Activated CD4-positive, alpha-beta T cell treated with anti-CD3 and anti-CD28 coated beads, Interleukin-2, amount 10 ng/mL, durations not matched to agents 24 days and 14 days (primary cell): ENCODE results near the gene DLX2. TPM values are rescaled to one million over a fixed set of nuclear protein-coding genes. Genes with fewer than 3 reads are reported as not detected.
"Not testable (repeated sequence)": the region's sequence is repeated elsewhere in the genome, so short reads cannot be mapped to it uniquely, and the experiment has no call there.

ENCODE experiments used
- DNase-seq: peaks from one replicate; pipeline ENCODE4 v3.0.0; 2022
- H3K27ac Mint-ChIP-seq: one replicate; pipeline ENCODE4 v1.8.0; 2022; ENCODE audit warnings: mild to moderate bottlenecking, mixed read lengths
- H3K27me3 Mint-ChIP-seq: one replicate; pipeline ENCODE4 v1.8.0; 2022; ENCODE audit warnings: mixed read lengths
- H3K36me3 Mint-ChIP-seq: one replicate; pipeline ENCODE4 v1.8.0; 2022; ENCODE audit warnings: low read depth, mild to moderate bottlenecking, mixed read lengths
- H3K4me1 Mint-ChIP-seq: one replicate; pipeline ENCODE4 v1.8.0; 2021; ENCODE audit warnings: mixed read lengths
- H3K4me3 Mint-ChIP-seq: one replicate; pipeline ENCODE4 v1.8.0; 2022; ENCODE audit warnings: mild to moderate bottlenecking, moderate library complexity, mixed read lengths
- H3K9me3 Mint-ChIP-seq: one replicate; pipeline ENCODE4 v1.8.0; 2021; ENCODE audit warnings: mixed read lengths
- intact Hi-C: fragments of 100-400 bp; cut with micrococcal nuclease; formaldehyde crosslinking; loops from one replicate; pipeline ENCODE4 v1.15.1; 2023
- total RNA-seq: library from RNA; stranded (reverse); gene quantifications from 2 replicates; pipeline ENCODE4 v1.2.3, GENCODE V29; 2022

DLX2 gene
- total RNA-seq, 1 donor from 2014 or later, result 0.26 TPM

- Mint-ChIP-seq H3K9me3 (peaks cover 4% of the 10 kb centered on the region), H3K4me3 (peak overlapping the region; percentile 23)
- intact Hi-C loops, result loop anchor here (5.0 to 10.0 kb wide), 3 partner anchors 32 to 373 kb away; no protein-coding TSS in a partner anchor
These were observed 22.7 kb downstream of the DLX2 start for GRCh38 chr2:172079838-172080640.

GRCh38 chr2:172079416-172079815 lies 23.3 kb downstream of the DLX2 start:
- intact Hi-C loops, result loop anchor here (5.0 to 10.0 kb wide), 3 partner anchors 33 to 372 kb away; no protein-coding TSS in a partner anchor
- H3K27me3 Mint-ChIP-seq, result peaks cover 83% of the 10 kb centered on the region
- peak overlapping the region; percentile 34 for H3K27ac Mint-ChIP-seq
- H3K36me3 Mint-ChIP-seq, result peaks cover 7% of the 10 kb centered on the region
- H3K4me1 Mint-ChIP-seq, result peaks cover 10% of the 10 kb centered on the region
- H3K4me3 Mint-ChIP-seq, result no peak overlapping the region
- H3K9me3 Mint-ChIP-seq, result peaks cover 4% of the 10 kb centered on the region
- peak; percentile 45 for DNase-seq

More at GRCh38 chr2:172079838-172080640, 22.7 kb downstream of the DLX2 start:
- H3K27ac Mint-ChIP-seq, result peak overlapping the region; percentile 72
- H3K27me3 Mint-ChIP-seq, result peaks cover 86% of the 10 kb centered on the region
- H3K36me3 Mint-ChIP-seq, result peaks cover 7% of the 10 kb centered on the region
- H3K4me1 Mint-ChIP-seq, result peaks cover 13% of the 10 kb centered on the region
- DNase-seq, result peak; percentile 59

GRCh38 chr2:172074254-172074653 lies 28.4 kb downstream of the DLX2 start:
- Mint-ChIP-seq H3K27ac (no peak overlapping the region), H3K27me3 (peaks cover 61% of the 10 kb centered on the region), H3K9me3 (no peaks in the 10 kb centered on the region), H3K4me1 (no peaks in the 10 kb centered on the region), H3K4me3 (no peak overlapping the region), H3K36me3 (no peaks in the 10 kb centered on the region)
- intact Hi-C loops, result loop anchor here (10.0 kb wide), 1 partner anchor 129 kb away; no protein-coding TSS in a partner anchor
- DNase-seq, result no peak

GRCh38 chr2:172073518-172073917 lies 29.2 kb downstream of the DLX2 start:
- no peak for DNase-seq
- Mint-ChIP-seq H3K27me3 (peaks cover 58% of the 10 kb centered on the region), H3K36me3 (peaks cover 2% of the 10 kb centered on the region), H3K4me3 (no peak overlapping the region), H3K27ac (no peak overlapping the region), H3K9me3 (no peaks in the 10 kb centered on the region), H3K4me1 (no peaks in the 10 kb centered on the region)
- intact Hi-C loops, result loop anchor here (10.0 kb wide), 1 partner anchor 129 kb away; no protein-coding TSS in a partner anchor

- Mint-ChIP-seq H3K4me3 (no peak overlapping the region), H3K27me3 (peaks cover 51% of the 10 kb centered on the region), H3K36me3 (peaks cover 2% of the 10 kb centered on the region), H3K4me1 (no peaks in the 10 kb centered on the region), H3K9me3 (no peaks in the 10 kb centered on the region), H3K27ac (no peak overlapping the region)
- intact Hi-C loops, result loop anchor here (10.0 kb wide), 1 partner anchor 128 kb away; no protein-coding TSS in a partner anchor
- DNase-seq, result no peak
These were observed 30.0 kb downstream of the DLX2 start for GRCh38 chr2:172072706-172073105.

- Mint-ChIP-seq H3K27me3 (peaks cover 49% of the 10 kb centered on the region), H3K27ac (no peak overlapping the region), H3K4me3 (no peak overlapping the region), H3K36me3 (peaks cover 2% of the 10 kb centered on the region), H3K9me3 (no peaks in the 10 kb centered on the region), H3K4me1 (no peaks in the 10 kb centered on the region)
- intact Hi-C loops, result loop anchor here (10.0 kb wide), 1 partner anchor 128 kb away; no protein-coding TSS in a partner anchor
- no peak for DNase-seq
These were observed 30.4 kb downstream of the DLX2 start for GRCh38 chr2:172072303-172072702.

- intact Hi-C loops, result loop anchor here (10.0 kb wide), 1 partner anchor 126 kb away; no protein-coding TSS in a partner anchor
These were observed 31.8 kb downstream of the DLX2 start for GRCh38 chr2:172070936-172071335.

GRCh38 chr2:172067905-172068304 lies 34.8 kb downstream of the DLX2 start:
- H3K9me3 Mint-ChIP-seq, DNase-seq, H3K36me3 Mint-ChIP-seq, H3K27ac Mint-ChIP-seq, H3K4me1 Mint-ChIP-seq, intact Hi-C loops, H3K4me3 Mint-ChIP-seq: not testable (repeated sequence)
- peaks cover 26% of the 10 kb centered on the region for H3K27me3 Mint-ChIP-seq

More at GRCh38 chr2:172070936-172071335, 31.8 kb downstream of the DLX2 start:
- Mint-ChIP-seq H3K27ac (no peak overlapping the region), H3K4me1 (peaks cover 3% of the 10 kb centered on the region), H3K27me3 (peaks cover 40% of the 10 kb centered on the region), H3K9me3 (no peaks in the 10 kb centered on the region), H3K36me3 (peaks cover 2% of the 10 kb centered on the region), H3K4me3 (no peak overlapping the region)
- no peak for DNase-seq

- no peaks in the 10 kb centered on the region for H3K9me3 Mint-ChIP-seq
- H3K4me1 Mint-ChIP-seq, result peaks cover 3% of the 10 kb centered on the region
- H3K36me3 Mint-ChIP-seq, result peaks cover 5% of the 10 kb centered on the region
- DNase-seq, result no peak
- H3K27me3 Mint-ChIP-seq, result peaks cover 14% of the 10 kb centered on the region
- intact Hi-C loops, result no loop called here
- no peak overlapping the region for H3K4me3 Mint-ChIP-seq
- H3K27ac Mint-ChIP-seq, result no peak overlapping the region
These were observed 36.3 kb downstream of the DLX2 start for GRCh38 chr2:172066394-172066886.

GRCh38 chr2:172065111-172065510 lies 37.6 kb downstream of the DLX2 start:
- Mint-ChIP-seq H3K27ac (no peak overlapping the region), H3K36me3 (peaks cover 5% of the 10 kb centered on the region), H3K27me3 (peaks cover 10% of the 10 kb centered on the region), H3K4me3 (no peak overlapping the region), H3K4me1 (peaks cover 3% of the 10 kb centered on the region), H3K9me3 (no peaks in the 10 kb centered on the region)
- no peak for DNase-seq
- intact Hi-C loops, result no loop called here

GRCh38 chr2:172063446-172063845 lies 39.3 kb downstream of the DLX2 start:
- no peaks in the 10 kb centered on the region for H3K9me3 Mint-ChIP-seq
- DNase-seq, result no peak
- no peak overlapping the region for H3K27ac Mint-ChIP-seq
- H3K4me1 Mint-ChIP-seq, result peaks cover 3% of the 10 kb centered on the region
- H3K36me3 Mint-ChIP-seq, result peaks cover 3% of the 10 kb centered on the region
- intact Hi-C loops, result no loop called here
- peaks cover 4% of the 10 kb centered on the region for H3K27me3 Mint-ChIP-seq
- H3K4me3 Mint-ChIP-seq, result no peak overlapping the region

GRCh38 chr2:172062402-172063004 lies 40.2 kb downstream of the DLX2 start:
- no peak overlapping the region for H3K4me3 Mint-ChIP-seq
- peaks cover 3% of the 10 kb centered on the region for H3K4me1 Mint-ChIP-seq

GRCh38 chr2:172060118-172060517 lies 42.6 kb downstream of the DLX2 start:
- H3K4me3 Mint-ChIP-seq, H3K4me1 Mint-ChIP-seq, DNase-seq, H3K9me3 Mint-ChIP-seq, H3K27ac Mint-ChIP-seq, H3K36me3 Mint-ChIP-seq, H3K27me3 Mint-ChIP-seq, intact Hi-C loops: not testable (repeated sequence)

More at GRCh38 chr2:172062402-172063004, 40.2 kb downstream of the DLX2 start:
- peaks cover 3% of the 10 kb centered on the region for H3K36me3 Mint-ChIP-seq
- DNase-seq, result no peak
- H3K27ac Mint-ChIP-seq, result no peak overlapping the region
- H3K27me3 Mint-ChIP-seq, result peaks cover 4% of the 10 kb centered on the region
- H3K9me3 Mint-ChIP-seq, result no peaks in the 10 kb centered on the region
- intact Hi-C loops, result no loop called here

- Mint-ChIP-seq H3K4me3 (no peak overlapping the region), H3K27me3 (peaks cover 5% of the 10 kb centered on the region), H3K27ac (no peak overlapping the region), H3K36me3 (peaks cover 3% of the 10 kb centered on the region), H3K4me1 (peaks cover 1% of the 10 kb centered on the region), H3K9me3 (no peaks in the 10 kb centered on the region)
- intact Hi-C loops, result no loop called here
- DNase-seq, result no peak
These were observed 44.0 kb downstream of the DLX2 start for GRCh38 chr2:172058660-172059059.
